Neural crest cell (in vitro differentiated cells): ENCODE measurements around the gene FGD3. TPM values are rescaled to one million over a fixed set of nuclear protein-coding genes. Genes with fewer than 3 reads are reported as not detected.
"Not testable (repeated sequence)": the region's sequence is repeated elsewhere in the genome, so short reads cannot be mapped to it uniquely, and the experiment has no call there.

ENCODE experiments used
- DNase-seq: peaks from one replicate; pipeline ENCODE4 v3.0.0; 2021; ENCODE audit warnings: low read depth, mixed read lengths, low spot score
- H3K27ac Mint-ChIP-seq: one replicate; pipeline ENCODE4 v1.8.0; 2021; ENCODE audit warnings: mild to moderate bottlenecking, mixed read lengths; ENCODE audit not compliant: unreplicated experiment
- H3K27me3 Mint-ChIP-seq: 2 replicates; pipeline ENCODE4 v1.8.0; 2021; ENCODE audit warnings: low read depth, mild to moderate bottlenecking, mixed read lengths
- H3K36me3 Mint-ChIP-seq: 2 replicates; pipeline ENCODE4 v1.8.0; 2021; ENCODE audit warnings: low read depth, mild to moderate bottlenecking, mixed read lengths
- H3K4me1 Mint-ChIP-seq: 2 replicates; pipeline ENCODE4 v1.8.0; 2021; ENCODE audit warnings: mixed read lengths
- H3K4me3 Mint-ChIP-seq: one replicate; pipeline ENCODE4 v1.8.0; 2021; ENCODE audit warnings: mild to moderate bottlenecking, mixed read lengths
- H3K9me3 Mint-ChIP-seq: 2 replicates; pipeline ENCODE4 v1.8.0; 2021; ENCODE audit warnings: mixed read lengths
- CTCF ChIP-seq: fragments of 200-600 bp; sonication (generic); conservative IDR thresholded peaks from 2 replicates; pipeline ENCODE4 v1.5.0; 2021; ENCODE audit warnings: antibody characterized with exemption, mild to moderate bottlenecking
- total RNA-seq: library from RNA; stranded (reverse); gene quantifications from 2 replicates; pipeline ENCODE4 v1.2.1, GENCODE V29; 2021

FGD3 gene
- total RNA-seq, 1 donor from 2014 or later = 4.1 TPM

- no peak for TF ChIP-seq CTCF
- Mint-ChIP-seq H3K27me3 (no peaks in the 10 kb centered on the region), H3K27ac (no peak overlapping the region), H3K4me3 (no peak overlapping the region), H3K9me3 (no peaks in the 10 kb centered on the region), H3K36me3 (no peaks in the 10 kb centered on the region), H3K4me1 (no peaks in the 10 kb centered on the region)
- no peak for DNase-seq
Measured at GRCh38 chr9:93012963-93013855, 65.9 kb downstream of the FGD3 start.

- H3K36me3 Mint-ChIP-seq = no peaks in the 10 kb centered on the region
- H3K27ac Mint-ChIP-seq = no peak overlapping the region
- TF ChIP-seq CTCF = no peak
- no peak for DNase-seq
- H3K9me3 Mint-ChIP-seq = no peaks in the 10 kb centered on the region
- no peaks in the 10 kb centered on the region for H3K27me3 Mint-ChIP-seq
- no peaks in the 10 kb centered on the region for H3K4me1 Mint-ChIP-seq
- no peak overlapping the region for H3K4me3 Mint-ChIP-seq
Measured at GRCh38 chr9:93013856-93014582, 66.7 kb downstream of the FGD3 start.

- DNase-seq, H3K27me3 Mint-ChIP-seq, H3K4me1 Mint-ChIP-seq: not testable (repeated sequence)
Measured at GRCh38 chr9:93015190-93015589, 67.9 kb downstream of the FGD3 start.

GRCh38 chr9:93017621-93018020 lies 70.3 kb downstream of the FGD3 start:
- H3K4me3 Mint-ChIP-seq = no peak overlapping the region
- H3K27ac Mint-ChIP-seq = no peak overlapping the region
- H3K9me3 Mint-ChIP-seq = no peaks in the 10 kb centered on the region
- H3K4me1 Mint-ChIP-seq = no peaks in the 10 kb centered on the region
- no peaks in the 10 kb centered on the region for H3K36me3 Mint-ChIP-seq
- no peaks in the 10 kb centered on the region for H3K27me3 Mint-ChIP-seq
- no peak for TF ChIP-seq CTCF
- no peak for DNase-seq

More at GRCh38 chr9:93015190-93015589, 67.9 kb downstream of the FGD3 start:
- H3K4me3 Mint-ChIP-seq, H3K36me3 Mint-ChIP-seq, H3K9me3 Mint-ChIP-seq, H3K27ac Mint-ChIP-seq: not testable (repeated sequence)

- Mint-ChIP-seq H3K27ac (no peak overlapping the region), H3K36me3 (no peaks in the 10 kb centered on the region), H3K4me3 (no peak overlapping the region), H3K27me3 (no peaks in the 10 kb centered on the region), H3K4me1 (no peaks in the 10 kb centered on the region), H3K9me3 (no peaks in the 10 kb centered on the region)
- no peak for DNase-seq
- no peak for TF ChIP-seq CTCF
Measured at GRCh38 chr9:93020151-93020550, 72.8 kb downstream of the FGD3 start.
